Activated CD4-positive, alpha-beta T cell treated with anti-CD3 and anti-CD28 coated beads, Interleukin-2, amount 10 ng/mL, durations not matched to agents 7 days and 5 days (primary cell): ENCODE results near the gene CADPS2. TPM values are rescaled to one million over a fixed set of nuclear protein-coding genes. Genes with fewer than 3 reads are reported as not detected.

ENCODE experiments used
- CTCF ChIA-PET: fragments of 350-600 bp; sonication (Branson Sonifier 250); formaldehyde crosslinking; loops from one replicate; lab custom pipeline; 2021; ENCODE audit warnings: antibody characterized with exemption; lab: Charles Lee
- POLR2A ChIA-PET: fragments of 350-600 bp; sonication (Branson Sonifier 250); formaldehyde crosslinking; loops from one replicate; lab custom pipeline; 2021; ENCODE audit warnings: antibody characterized with exemption; lab: Charles Lee
- DNase-seq: peaks from one replicate; pipeline ENCODE4 v3.0.0-alpha.2; 2020
- H3K27ac Mint-ChIP-seq: one replicate; pipeline ENCODE4 v1.8.0; 2021; ENCODE audit warnings: mild to moderate bottlenecking, moderate library complexity, mixed read lengths
- H3K27me3 Mint-ChIP-seq: one replicate; pipeline ENCODE4 v1.8.0; 2021; ENCODE audit warnings: mixed read lengths
- H3K36me3 Mint-ChIP-seq: one replicate; pipeline ENCODE4 v1.8.0; 2021; ENCODE audit warnings: low read depth, mixed read lengths
- H3K4me1 Mint-ChIP-seq: one replicate; pipeline ENCODE4 v1.8.0; 2021; ENCODE audit warnings: mixed read lengths
- H3K4me3 Mint-ChIP-seq: one replicate; pipeline ENCODE4 v1.8.0; 2021; ENCODE audit warnings: mild to moderate bottlenecking, moderate library complexity, mixed read lengths
- H3K9me3 Mint-ChIP-seq: one replicate; pipeline ENCODE4 v1.8.0; 2021; ENCODE audit warnings: mixed read lengths
- total RNA-seq, 2 experiments: library from RNA; stranded (reverse); gene quantifications; one replicate each; pipeline ENCODE4 v1.2.3, GENCODE V29; 2021

CADPS2 gene
- total RNA-seq, 2 experiments from 2014 or later = not detected

- no peak for DNase-seq
- Mint-ChIP-seq H3K27me3 (no peaks in the 10 kb centered on the region), H3K4me3 (no peak overlapping the region), H3K4me1 (no peaks in the 10 kb centered on the region), H3K9me3 (no peaks in the 10 kb centered on the region), H3K27ac (no peak overlapping the region), H3K36me3 (no peaks in the 10 kb centered on the region)
- POLR2A ChIA-PET = no interaction called here
- CTCF ChIA-PET = no interaction called here
These were observed 443.3 kb downstream of the CADPS2 start for GRCh38 chr7:122442929-122443328.

GRCh38 chr7:122438492-122438891 is 447.8 kb downstream of the CADPS2 start:
- Mint-ChIP-seq H3K36me3 (no peaks in the 10 kb centered on the region), H3K9me3 (no peaks in the 10 kb centered on the region), H3K4me1 (no peaks in the 10 kb centered on the region), H3K4me3 (no peak overlapping the region), H3K27ac (no peak overlapping the region), H3K27me3 (no peaks in the 10 kb centered on the region)
- no peak for DNase-seq
- ChIA-PET CTCF (no interaction called here), POLR2A (no interaction called here)

DNA sequence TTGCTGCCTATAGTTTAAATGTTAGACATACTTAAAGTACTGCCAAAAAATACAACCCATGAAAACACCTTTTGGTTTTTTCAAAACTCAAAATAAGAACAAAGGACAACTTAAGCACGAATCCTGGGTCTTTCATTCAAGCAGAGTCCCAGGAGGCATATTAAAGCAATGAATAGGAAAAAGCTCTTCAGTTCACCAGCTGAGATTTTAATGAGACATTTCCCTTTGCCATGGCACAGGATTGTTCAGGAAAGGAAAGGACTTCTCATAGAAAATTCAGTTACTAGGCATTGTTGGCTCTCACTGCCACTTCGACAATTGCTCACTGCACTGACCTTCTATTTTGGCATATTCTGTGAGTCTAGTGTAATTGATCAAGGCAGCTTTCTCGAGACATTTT is 448.3 kb downstream of the CADPS2 start:
- POLR2A ChIA-PET = no interaction called here
- no peak for DNase-seq
- Mint-ChIP-seq H3K4me1 (no peaks in the 10 kb centered on the region), H3K4me3 (no peak overlapping the region), H3K27me3 (no peaks in the 10 kb centered on the region), H3K36me3 (no peaks in the 10 kb centered on the region), H3K9me3 (no peaks in the 10 kb centered on the region), H3K27ac (no peak overlapping the region)
- CTCF ChIA-PET = no interaction called here

DNA sequence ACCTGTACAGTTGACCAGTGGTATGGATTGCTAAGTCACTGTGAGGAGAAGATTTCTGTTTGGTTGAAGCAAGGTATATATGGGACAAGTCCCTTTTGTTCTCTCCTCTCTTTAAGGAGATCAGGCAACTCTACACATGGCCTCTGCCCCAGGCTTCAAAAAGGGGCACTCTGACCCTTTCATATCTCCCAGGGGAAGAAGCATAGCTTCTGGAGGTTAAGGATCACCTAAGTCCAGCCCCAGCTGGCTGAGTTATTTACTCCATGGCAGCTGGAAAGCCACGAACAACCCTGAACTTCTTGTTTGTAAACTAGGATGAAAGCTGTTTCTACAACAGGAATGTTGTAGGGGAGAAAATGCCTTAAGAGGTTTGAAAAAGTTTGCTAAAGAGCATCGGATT is 452.5 kb downstream of the CADPS2 start:
- ChIA-PET POLR2A (no interaction called here), CTCF (no interaction called here)
- no peak overlapping the region for H3K27ac Mint-ChIP-seq
- H3K9me3 Mint-ChIP-seq = no peaks in the 10 kb centered on the region
- no peak for DNase-seq
- no peaks in the 10 kb centered on the region for H3K27me3 Mint-ChIP-seq
- H3K36me3 Mint-ChIP-seq = no peaks in the 10 kb centered on the region
- no peak overlapping the region for H3K4me3 Mint-ChIP-seq
- H3K4me1 Mint-ChIP-seq = no peaks in the 10 kb centered on the region

DNA sequence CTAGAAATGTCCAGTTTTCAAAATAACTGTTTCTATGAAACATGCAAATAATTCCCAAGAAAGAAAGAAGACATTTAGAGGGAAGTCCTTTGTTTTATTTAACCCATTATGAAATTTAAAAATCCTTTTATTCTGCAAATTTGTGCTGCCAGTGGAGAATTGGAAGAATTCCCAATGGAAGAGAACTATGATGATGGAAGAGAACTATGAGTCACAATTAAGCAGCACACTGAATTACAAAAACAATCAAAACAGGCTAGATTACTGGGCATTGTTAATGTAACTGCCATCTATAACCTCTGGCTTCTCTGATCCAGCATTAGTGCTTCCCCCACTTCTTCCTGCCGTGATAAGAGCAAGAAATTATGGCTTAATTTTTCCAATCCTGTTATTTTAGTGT is 455.6 kb downstream of the CADPS2 start:
- DNase-seq = no peak
- Mint-ChIP-seq H3K36me3 (no peaks in the 10 kb centered on the region), H3K4me1 (no peaks in the 10 kb centered on the region), H3K27me3 (no peaks in the 10 kb centered on the region), H3K27ac (no peak overlapping the region), H3K4me3 (no peak overlapping the region), H3K9me3 (no peaks in the 10 kb centered on the region)
- ChIA-PET CTCF (no interaction called here), POLR2A (no interaction called here)

DNA sequence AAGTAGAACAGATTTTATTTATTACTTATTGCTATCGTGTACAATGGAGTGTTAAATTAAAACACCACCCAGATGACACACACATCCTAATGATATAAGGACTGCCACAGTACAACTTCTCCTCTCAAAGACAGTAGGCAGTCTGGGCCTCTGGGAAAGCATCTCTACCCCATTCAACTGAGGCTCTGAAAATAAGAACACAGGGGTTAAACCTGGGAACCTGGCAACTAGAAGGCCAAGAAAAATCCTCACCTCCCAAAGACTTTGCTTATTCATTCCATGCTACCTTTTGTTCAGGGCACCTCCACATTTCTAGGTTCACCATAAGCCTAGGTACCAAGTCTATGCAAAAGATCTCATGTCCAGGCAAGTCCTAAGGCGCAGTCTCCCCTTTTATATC is 456.3 kb downstream of the CADPS2 start:
- Mint-ChIP-seq H3K27me3 (no peaks in the 10 kb centered on the region), H3K4me3 (no peak overlapping the region), H3K9me3 (no peaks in the 10 kb centered on the region), H3K4me1 (no peaks in the 10 kb centered on the region), H3K36me3 (no peaks in the 10 kb centered on the region), H3K27ac (no peak overlapping the region)
- no peak for DNase-seq
- ChIA-PET CTCF (no interaction called here), POLR2A (no interaction called here)

- H3K36me3 Mint-ChIP-seq = no peaks in the 10 kb centered on the region
- no peaks in the 10 kb centered on the region for H3K9me3 Mint-ChIP-seq
- ChIA-PET CTCF (no interaction called here), POLR2A (no interaction called here)
- no peaks in the 10 kb centered on the region for H3K4me1 Mint-ChIP-seq
- no peak overlapping the region for H3K27ac Mint-ChIP-seq
- no peaks in the 10 kb centered on the region for H3K27me3 Mint-ChIP-seq
- DNase-seq = no peak
- no peak overlapping the region for H3K4me3 Mint-ChIP-seq
These were observed 460.5 kb downstream of the CADPS2 start for GRCh38 chr7:122425731-122426130.

- no peaks in the 10 kb centered on the region for H3K4me1 Mint-ChIP-seq
- POLR2A ChIA-PET = no interaction called here
These were observed 462.7 kb downstream of the CADPS2 start for GRCh38 chr7:122423591-122423990.

DNA sequence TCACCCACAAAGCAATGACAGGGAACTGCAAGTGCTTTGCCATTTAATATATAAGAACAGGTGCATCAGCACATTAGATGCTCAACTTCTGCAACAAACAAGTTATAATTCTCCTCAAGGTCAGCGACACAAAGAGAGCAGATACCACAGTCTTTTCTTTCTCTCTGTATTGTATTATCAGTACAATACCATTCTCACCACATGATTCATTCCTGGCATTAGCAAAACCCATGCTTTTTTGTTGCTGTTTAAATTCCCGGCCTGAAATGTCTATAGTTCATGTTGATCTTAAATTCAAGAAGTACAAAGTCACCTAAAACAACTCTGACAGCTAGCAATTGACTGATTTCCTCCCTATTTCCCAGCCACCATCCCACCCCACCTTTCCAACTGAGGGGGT is 469.9 kb downstream of the CADPS2 start:
- CTCF ChIA-PET = no interaction called here
- Mint-ChIP-seq H3K4me1 (no peaks in the 10 kb centered on the region), H3K4me3 (no peak overlapping the region), H3K27ac (no peak overlapping the region), H3K36me3 (no peaks in the 10 kb centered on the region), H3K9me3 (peaks cover 5% of the 10 kb centered on the region), H3K27me3 (no peaks in the 10 kb centered on the region)
- no peak for DNase-seq
- POLR2A ChIA-PET = no interaction called here

More at GRCh38 chr7:122423591-122423990, 462.7 kb downstream of the CADPS2 start:
- no peak for DNase-seq
- Mint-ChIP-seq H3K27ac (no peak overlapping the region), H3K36me3 (no peaks in the 10 kb centered on the region), H3K9me3 (no peaks in the 10 kb centered on the region), H3K4me3 (no peak overlapping the region), H3K27me3 (no peaks in the 10 kb centered on the region)
- CTCF ChIA-PET = no interaction called here

- H3K4me3 Mint-ChIP-seq = no peak overlapping the region
- no peaks in the 10 kb centered on the region for H3K4me1 Mint-ChIP-seq
- CTCF ChIA-PET = interaction anchor here (0.6 kb wide), 1 partner anchor 58 kb away, joined by 3 read pairs; no protein-coding TSS in a partner anchor
- POLR2A ChIA-PET = no interaction called here
- H3K27me3 Mint-ChIP-seq = no peaks in the 10 kb centered on the region
- no peaks in the 10 kb centered on the region for H3K36me3 Mint-ChIP-seq
- H3K27ac Mint-ChIP-seq = no peak overlapping the region
- DNase-seq = no peak
- H3K9me3 Mint-ChIP-seq = peaks cover 5% of the 10 kb centered on the region
These were observed 470.8 kb downstream of the CADPS2 start for GRCh38 chr7:122415510-122415909.

GRCh38 chr7:122413339-122413738 is 472.9 kb downstream of the CADPS2 start:
- no peaks in the 10 kb centered on the region for H3K4me1 Mint-ChIP-seq
- H3K27me3 Mint-ChIP-seq = no peaks in the 10 kb centered on the region
- no peaks in the 10 kb centered on the region for H3K36me3 Mint-ChIP-seq
- CTCF ChIA-PET = no interaction called here
- peaks cover 5% of the 10 kb centered on the region for H3K9me3 Mint-ChIP-seq
- H3K4me3 Mint-ChIP-seq = no peak overlapping the region
- POLR2A ChIA-PET = no interaction called here
- DNase-seq = no peak
- H3K27ac Mint-ChIP-seq = no peak overlapping the region

- no peaks in the 10 kb centered on the region for H3K36me3 Mint-ChIP-seq
- peaks cover 5% of the 10 kb centered on the region for H3K9me3 Mint-ChIP-seq
- DNase-seq = no peak
- H3K4me3 Mint-ChIP-seq = no peak overlapping the region
- ChIA-PET CTCF (no interaction called here), POLR2A (no interaction called here)
- H3K4me1 Mint-ChIP-seq = no peaks in the 10 kb centered on the region
- H3K27me3 Mint-ChIP-seq = no peaks in the 10 kb centered on the region
- H3K27ac Mint-ChIP-seq = no peak overlapping the region
These were observed 473.4 kb downstream of the CADPS2 start for GRCh38 chr7:122412883-122413282.

- CTCF ChIA-PET = no interaction called here
- Mint-ChIP-seq H3K4me3 (no peak overlapping the region), H3K27ac (no peak overlapping the region), H3K36me3 (no peaks in the 10 kb centered on the region), H3K9me3 (peaks cover 2% of the 10 kb centered on the region), H3K4me1 (no peaks in the 10 kb centered on the region), H3K27me3 (no peaks in the 10 kb centered on the region)
- POLR2A ChIA-PET = no interaction called here
- no peak for DNase-seq
These were observed 473.8 kb downstream of the CADPS2 start for GRCh38 chr7:122412441-122412840.

DNA sequence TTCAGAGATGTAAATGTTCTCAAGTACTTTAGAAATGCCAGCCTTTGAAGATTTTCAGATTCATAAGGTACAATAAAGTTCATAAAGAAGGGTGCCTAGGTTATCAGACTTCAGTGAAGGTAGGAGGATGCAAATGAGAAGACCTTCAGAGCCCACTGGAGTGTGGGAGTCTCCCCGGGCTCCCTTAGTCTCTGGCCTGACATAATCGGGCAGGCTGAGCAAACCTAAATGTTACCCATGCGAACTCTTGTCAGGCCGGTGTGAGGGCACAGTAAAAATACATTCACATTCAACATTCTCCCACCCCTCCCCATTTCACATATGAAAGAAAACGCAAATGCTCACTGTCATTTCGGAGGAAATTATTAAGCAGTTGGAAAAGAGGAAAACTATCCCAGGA is 479.1 kb downstream of the CADPS2 start:
- Mint-ChIP-seq H3K27ac (no peak overlapping the region), H3K9me3 (peaks cover 2% of the 10 kb centered on the region), H3K27me3 (no peaks in the 10 kb centered on the region), H3K4me1 (no peaks in the 10 kb centered on the region), H3K4me3 (no peak overlapping the region), H3K36me3 (no peaks in the 10 kb centered on the region)
- no peak for DNase-seq
- ChIA-PET CTCF (no interaction called here), POLR2A (no interaction called here)
